Measurements from ENCODE around the gene DNAJA3.
A peak's percentile ranks its signal among the peaks of the same experiment; 100 is the strongest.

Gene DNAJA3

DNA sequence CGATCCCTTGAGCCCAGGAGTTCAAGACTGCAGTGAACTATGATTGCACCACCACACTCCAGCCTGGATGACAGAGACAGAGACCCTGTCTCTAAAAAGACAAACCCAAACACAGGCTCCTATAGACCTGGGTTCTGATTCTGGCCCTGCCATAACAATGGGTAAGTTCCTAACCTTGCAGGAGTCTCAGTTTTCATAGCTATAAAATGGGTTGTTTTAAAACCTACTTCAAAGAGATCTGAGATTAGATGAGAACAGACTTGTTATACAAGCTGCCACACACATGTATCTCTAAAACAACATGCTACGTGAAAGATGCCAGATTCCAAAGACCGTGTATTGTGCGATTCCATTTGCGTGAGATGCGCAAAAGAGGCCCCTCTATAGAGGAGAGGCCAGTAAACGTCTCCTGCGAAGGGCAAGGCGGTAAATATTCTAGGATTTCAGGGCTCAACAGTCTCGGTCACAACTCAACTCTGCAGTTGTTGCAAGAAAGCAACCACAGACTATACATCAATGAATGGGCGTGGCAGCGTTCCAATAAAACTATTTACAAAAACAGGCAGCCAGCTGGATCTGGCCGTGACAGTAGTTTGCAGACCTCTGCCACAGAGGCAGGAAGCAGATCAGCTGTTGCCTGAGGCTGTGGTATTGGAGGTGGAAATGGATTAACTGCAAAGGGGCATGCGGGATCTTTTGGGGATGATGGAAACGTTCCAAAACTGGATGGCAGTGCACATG, 15.2 kb upstream of the DNAJA3 start:
- TF ChIP-seq CTCF (IDR thresholded peaks at IDR 0.05): no peak
- no peak for DNase-seq (ENCODE audit: low spot score)
- no peak overlapping the region for H3K27ac ChIP-seq

DNA sequence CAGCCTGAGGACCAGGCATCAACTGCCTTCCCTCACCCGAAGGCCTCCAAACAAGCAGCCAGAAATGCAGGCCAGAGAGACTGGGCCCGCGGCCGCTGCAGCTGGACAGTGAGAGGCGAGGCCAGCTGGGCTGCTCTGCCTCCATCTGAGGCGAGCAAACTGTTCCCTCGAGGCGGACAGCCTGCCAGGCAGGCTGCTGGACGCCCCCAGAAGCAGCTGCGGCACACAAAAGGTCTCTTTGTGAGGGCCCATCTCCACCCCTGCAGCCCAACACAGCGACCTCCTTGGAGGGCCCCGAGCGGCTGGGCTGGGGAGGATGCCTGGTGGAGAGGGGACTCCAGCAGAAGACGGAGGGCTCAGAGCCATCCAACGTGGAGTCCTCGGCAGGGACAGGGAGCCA, 14.0 kb upstream of the DNAJA3 start:
- Histone ChIP-seq H3K27ac (peak overlapping the region in 1 of 2 donors; percentile 42), H3K4me3 (no peak overlapping the region)
- no peak for DNase-seq (ENCODE audit: low spot score)
- no peak for TF ChIP-seq CTCF (IDR thresholded peaks at IDR 0.05)

More for the DNA sequence above, 15.2 kb upstream of the DNAJA3 start:
- no peak overlapping the region for H3K4me3 ChIP-seq

DNA sequence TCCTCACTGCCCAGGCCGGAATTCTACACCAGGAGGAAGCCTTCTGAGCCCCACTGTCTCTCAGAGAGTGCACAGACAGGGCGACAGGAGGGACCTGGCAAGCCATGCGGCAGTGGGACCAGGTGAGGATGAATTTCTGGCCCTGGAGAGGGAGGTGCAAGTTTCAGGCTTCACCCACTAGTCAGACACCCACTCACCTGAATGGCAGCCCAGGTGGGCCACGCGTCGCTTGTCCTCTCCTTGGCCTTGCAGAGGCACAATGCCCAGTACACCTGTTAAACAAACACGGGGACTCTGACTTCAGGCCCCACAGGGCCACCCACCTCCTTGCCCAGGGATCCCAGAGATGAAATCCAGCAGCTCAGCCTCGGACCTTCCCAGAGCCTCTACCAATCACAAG, 13.5 kb upstream of the DNAJA3 start:
- no peak overlapping the region for H3K4me3 ChIP-seq
- peak overlapping the region in 1 of 2 donors; percentile 42 for H3K27ac ChIP-seq
- no peak for DNase-seq (ENCODE audit: low spot score)
- no peak for TF ChIP-seq CTCF (IDR thresholded peaks at IDR 0.05)

- TF ChIP-seq CTCF (IDR thresholded peaks at IDR 0.05): no peak
- H3K4me3 ChIP-seq: no peak overlapping the region
- no peak overlapping the region for H3K27ac ChIP-seq
- no peak for DNase-seq (ENCODE audit: low spot score)
Observed at GRCh38 chr16:4412854-4413253, 12.8 kb upstream of the DNAJA3 start.

DNA sequence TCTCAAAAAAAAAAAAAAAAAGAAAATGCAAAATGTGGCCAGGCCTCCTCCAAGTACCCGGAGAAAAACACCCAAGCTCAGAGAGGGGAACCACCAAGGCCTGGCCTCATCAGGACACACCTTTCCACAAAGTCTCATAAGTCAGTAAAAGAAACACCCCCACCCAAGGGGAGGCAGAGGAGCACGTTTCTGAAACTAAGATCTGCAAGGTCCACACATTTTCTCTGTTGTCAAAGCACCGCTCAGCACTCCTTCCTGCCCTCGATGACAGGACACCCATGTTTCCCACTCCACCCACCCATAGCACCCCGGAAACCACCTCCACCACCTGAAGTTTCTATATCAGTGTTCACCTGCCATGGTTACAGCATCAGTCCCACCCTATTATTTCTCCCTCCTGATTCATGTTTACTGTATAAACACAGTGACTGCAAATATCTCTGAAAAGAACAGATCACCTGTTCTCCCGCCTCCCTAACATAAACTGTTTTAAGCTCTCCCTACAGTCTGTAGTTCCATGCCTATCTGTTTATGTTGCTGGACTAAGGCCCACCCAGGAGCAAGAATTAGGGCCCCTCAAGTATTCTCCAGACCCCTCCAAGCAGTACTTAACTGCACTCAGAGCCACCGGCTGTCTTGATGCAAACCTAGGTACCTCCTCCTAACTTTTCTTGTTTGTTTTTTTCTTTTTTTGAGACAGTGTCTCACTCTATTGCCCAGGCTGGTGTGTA, 11.3 kb upstream of the DNAJA3 start:
- no peak overlapping the region for H3K27ac ChIP-seq
- TF ChIP-seq CTCF (IDR thresholded peaks at IDR 0.05): no peak
- no peak for DNase-seq (ENCODE audit: low spot score)
- no peak overlapping the region for H3K4me3 ChIP-seq

GRCh38 chr16:4415538-4416199, 10.0 kb upstream of the DNAJA3 start:
- Histone ChIP-seq H3K27ac (peak overlapping the region; percentile 47 to 87), H3K4me3 (peak overlapping the region; percentile 99)
- peak; percentile 78 for DNase-seq (ENCODE audit: low spot score)
- TF ChIP-seq CTCF (IDR thresholded peaks at IDR 0.05): no peak
